GM18508 (cell line): ENCODE results near the gene PLGRKT.
A peak's percentile ranks its signal among the peaks of the same experiment; 100 is the strongest.
"Not testable (repeated sequence)": the region's sequence is repeated elsewhere in the genome, so short reads cannot be mapped to it uniquely, and the experiment has no call there.

Experiments used
- ATAC-seq: cut with Tn5 transposase; IDR thresholded peaks from one replicate; pipeline ENCODE4 v1.9.1; 2021; ENCODE audit warnings: moderate number of reproducible peaks; ENCODE audit not compliant: insufficient read depth, unreplicated experiment

PLGRKT gene

GRCh38 chr9:5437254-5438216, at the start of gene PLGRKT:
PLGRKT (minus strand) TSS chr9:5437925; CDS start chr9:5431977, 5,948 bp downstream.
- peak; percentile 71 for ATAC-seq

- ATAC-seq, result no peak
These were observed 49.3 kb upstream of the PLGRKT start for GRCh38 chr9:5486988-5487387.

- ATAC-seq, result no peak
These were observed 47.8 kb upstream of the PLGRKT start for GRCh38 chr9:5485378-5486085.

DNA sequence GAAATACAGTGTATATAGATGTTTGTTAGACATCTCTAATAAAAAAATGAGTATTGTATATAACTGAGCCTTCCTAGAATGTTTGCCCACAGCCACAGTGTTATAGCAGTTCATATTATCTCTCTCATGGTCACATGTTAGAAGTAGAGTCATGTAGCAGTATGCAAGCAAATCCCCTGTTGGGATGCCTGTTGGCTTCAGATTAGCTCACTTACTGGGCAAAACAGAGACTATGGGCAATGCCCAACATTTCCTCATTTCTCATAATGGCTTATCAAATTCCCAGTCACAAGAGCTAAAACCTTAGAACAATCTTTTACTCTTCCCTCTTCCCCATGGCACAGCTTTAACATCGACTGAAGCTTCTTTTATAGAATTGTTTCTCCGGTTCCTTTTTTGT, 45.6 kb upstream of the PLGRKT start:
- ATAC-seq, result no peak

DNA sequence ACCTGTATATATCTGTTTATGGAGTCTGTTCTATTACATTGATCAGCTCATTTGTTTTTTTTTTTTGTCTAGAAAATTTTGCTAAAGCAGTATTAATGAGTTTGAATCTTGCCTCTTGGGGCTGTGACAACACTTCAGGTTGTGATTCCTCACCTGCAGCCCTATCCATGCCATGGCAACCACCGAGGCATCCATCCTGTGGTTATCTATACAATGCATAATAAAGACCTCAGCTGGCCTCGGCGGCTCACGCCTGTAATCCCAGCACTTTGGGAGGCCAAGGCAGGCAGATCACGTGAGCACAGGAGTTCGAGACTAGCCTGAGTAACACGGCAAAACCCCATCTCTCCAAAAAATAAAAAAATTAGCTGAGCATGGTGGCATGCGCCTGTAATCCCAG, 44.5 kb upstream of the PLGRKT start:
- ATAC-seq, result no peak

GRCh38 chr9:5481322-5482040, 43.8 kb upstream of the PLGRKT start:
- ATAC-seq, result no peak

- ATAC-seq, result no peak
These were observed 43.2 kb upstream of the PLGRKT start for GRCh38 chr9:5480919-5481318.

DNA sequence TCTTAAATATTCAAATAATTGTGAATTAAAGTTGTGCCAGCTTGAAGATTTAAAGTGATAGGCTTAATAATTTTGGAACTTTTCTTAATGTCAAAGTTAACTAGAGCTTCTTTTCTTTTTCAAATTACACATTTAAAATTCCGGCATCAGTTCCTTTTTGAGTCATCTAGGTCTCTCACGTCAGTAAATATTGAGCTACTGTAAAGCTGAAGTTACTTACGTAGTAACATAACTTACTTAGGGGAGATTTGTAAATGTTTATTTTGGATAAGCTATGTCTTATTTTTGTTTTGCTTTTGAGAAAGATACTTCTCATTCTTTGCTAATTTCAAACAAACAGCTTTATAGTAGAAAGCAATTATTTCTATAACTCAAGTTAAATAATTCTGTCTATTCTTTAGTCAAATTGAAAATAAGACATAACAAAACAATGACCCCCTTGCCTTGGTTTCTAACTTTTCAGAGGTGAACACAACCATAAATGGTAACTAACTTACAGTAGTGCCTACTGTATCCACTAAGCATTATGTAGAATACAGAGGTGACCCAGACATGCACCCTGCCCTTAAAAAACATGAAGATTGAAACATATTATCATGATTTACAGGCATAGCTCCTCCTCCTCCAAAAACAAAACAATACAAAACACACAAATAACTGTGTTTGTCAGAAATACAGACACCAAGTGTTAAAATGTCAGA, 42.4 kb upstream of the PLGRKT start:
- ATAC-seq, result no peak

GRCh38 chr9:5478206-5478605, 40.5 kb upstream of the PLGRKT start:
- ATAC-seq, result no peak

DNA sequence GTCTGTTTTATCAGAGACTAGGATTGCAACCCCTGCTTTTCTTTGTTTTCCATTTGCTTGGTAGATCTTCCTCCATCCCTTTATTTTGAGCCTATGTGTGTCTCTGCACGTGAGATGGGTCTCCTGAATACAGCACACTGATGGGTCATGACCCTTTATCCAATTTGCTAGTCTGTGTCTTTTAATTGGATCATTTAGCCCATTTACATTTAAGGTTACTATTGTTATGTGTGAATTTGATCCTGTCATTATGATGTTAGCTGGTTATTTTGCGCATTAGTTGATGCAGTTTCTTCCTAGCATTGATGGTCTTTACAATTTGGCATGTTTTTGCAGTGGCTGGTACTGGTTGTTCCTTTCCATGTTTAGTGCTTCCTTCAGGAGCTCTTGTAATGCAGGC, 37.9 kb upstream of the PLGRKT start:
- ATAC-seq, result not testable (repeated sequence)

DNA sequence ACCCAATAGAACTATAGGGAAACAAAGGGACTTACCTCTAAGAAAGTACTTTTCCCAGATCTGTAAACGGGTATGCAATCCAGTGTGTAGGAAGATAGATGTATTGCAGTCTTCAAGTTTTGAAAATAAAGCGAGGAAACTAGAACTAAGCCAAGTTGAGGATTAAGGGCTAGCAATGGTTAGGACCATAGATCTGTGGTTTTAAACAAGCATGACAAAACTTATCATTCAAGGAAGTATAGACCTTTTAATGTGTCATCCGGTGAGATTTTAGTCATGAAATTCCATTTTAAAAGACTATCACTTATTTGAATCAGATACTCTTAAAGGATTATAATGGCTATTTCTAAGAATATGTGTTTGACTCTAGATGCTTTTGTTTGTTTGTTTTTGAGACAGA, 33.1 kb upstream of the PLGRKT start:
- ATAC-seq, result no peak

- no peak for ATAC-seq
These were observed 32.4 kb upstream of the PLGRKT start for GRCh38 chr9:5470122-5470521.

DNA sequence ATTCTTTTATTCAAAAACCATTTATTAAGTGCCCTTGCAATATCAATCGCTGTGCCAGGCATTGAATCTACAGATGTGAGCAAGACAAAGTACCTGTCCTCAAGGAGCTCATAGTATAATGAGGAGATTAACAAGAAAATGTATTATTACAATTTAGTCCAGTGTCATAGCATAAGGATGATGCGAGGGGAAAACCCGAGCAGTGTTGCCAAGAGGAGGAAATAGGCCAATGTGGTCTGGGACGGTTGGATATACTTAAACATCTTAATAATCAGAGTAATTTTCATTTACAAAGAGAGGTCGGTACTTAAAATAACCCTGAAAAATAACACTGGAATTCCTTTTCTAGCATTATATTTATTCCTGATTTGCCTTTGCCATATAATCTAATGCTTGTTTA, 31.1 kb upstream of the PLGRKT start:
- no peak for ATAC-seq

DNA sequence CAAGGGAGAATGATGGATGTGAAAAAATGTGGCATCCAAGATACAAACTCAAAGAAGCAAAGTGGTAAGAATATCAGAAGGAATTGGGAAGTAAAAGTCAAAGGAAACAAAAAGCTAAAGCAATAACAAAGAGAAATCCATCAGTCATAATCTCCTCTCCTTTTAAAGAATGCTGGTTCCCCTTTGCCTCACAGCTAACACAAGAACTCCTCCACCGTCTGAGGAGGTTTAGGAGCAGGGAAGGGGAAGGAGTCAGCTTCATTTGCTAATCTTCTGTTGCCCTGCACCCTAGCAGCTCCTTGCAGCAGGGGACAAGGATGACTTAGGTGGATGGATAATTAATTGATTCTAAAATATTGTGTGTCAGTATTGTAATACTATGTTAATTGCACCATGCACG, 29.0 kb upstream of the PLGRKT start:
- ATAC-seq, result no peak

GRCh38 chr9:5466005-5466404, 28.3 kb upstream of the PLGRKT start:
- ATAC-seq, result no peak

GRCh38 chr9:5464831-5465330, 27.2 kb upstream of the PLGRKT start:
- ATAC-seq, result not testable (repeated sequence)

DNA sequence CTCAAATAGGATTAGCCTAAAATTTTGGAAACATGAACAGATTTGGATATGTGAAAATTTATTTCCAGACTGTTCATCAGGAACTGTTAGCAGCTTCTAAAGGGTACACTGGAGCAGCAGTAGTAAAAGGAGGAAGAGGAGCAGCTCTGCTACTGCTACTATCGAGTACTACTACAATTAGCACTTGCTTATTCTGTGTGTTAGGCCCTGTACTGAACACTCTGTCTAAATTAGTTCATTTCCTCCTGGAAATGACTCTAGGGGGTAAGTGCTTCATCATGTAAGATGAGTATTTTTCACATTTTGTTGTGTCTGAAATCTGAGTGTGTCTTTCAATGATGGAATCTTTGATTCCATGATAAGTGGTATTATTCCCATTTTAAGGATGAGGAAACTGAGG, 22.4 kb upstream of the PLGRKT start:
- ATAC-seq, result no peak

DNA sequence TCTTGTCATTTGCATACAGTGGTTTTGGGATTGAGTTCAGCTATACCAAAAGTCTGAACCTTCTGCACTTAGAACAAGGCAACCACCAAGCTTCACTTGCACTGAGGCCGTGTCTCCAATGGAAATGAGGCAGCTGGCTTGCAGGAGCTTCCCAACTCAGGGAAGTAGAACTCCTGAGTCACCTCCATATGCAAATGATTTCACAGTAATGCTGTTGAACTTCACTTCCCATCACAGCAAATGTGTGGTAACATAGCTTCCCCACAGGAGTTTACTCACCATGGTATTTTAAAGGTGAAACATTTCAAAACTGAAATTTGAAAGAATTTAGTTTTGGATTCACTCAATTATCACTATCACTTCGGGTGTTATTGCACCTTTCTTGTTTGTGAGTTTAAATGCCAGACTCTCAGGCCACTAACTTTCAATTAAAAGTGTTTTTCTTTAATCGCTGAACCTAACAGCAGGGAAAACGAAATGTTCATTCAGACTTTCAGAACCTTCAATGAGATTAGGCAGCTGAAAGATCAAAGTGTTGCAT, 21.6 kb upstream of the PLGRKT start:
- ATAC-seq, result no peak

- ATAC-seq, result peak; percentile 31
These were observed 17.5 kb upstream of the PLGRKT start for GRCh38 chr9:5455181-5455580.

GRCh38 chr9:5453673-5454072, 15.9 kb upstream of the PLGRKT start:
- no peak for ATAC-seq
